Tibial artery (tissue), 4 donors: Measurements from ENCODE around the gene LIMS1.
A peak's percentile ranks its signal among the peaks of the same experiment; 100 is the strongest.

ENCODE experiments used
- DNase-seq, 2 donors: peaks; one replicate each; pipeline ENCODE4 v3.0.0-alpha.2; 2019
- H3K27ac ChIP-seq, 2 donors: fragments of 200-600 bp; sonication (generic) in 1 of 2; 1 replicate in 1 of 2; 2 replicates in 1 of 2; pipeline ENCODE4 v1.5.1; 2018 to 2019; ENCODE audit warnings: mild to moderate bottlenecking in 1 of 2
- H3K27me3 ChIP-seq, 2 donors: fragments of 200-600 bp; sonication (generic) in 1 of 2; one replicate each; pipeline versions ENCODE4 v1.5.1 to v1.6.0; 2016 to 2019
- H3K36me3 ChIP-seq, 3 donors: fragments of 200-600 bp; sonication (generic) in 2 of 3; one replicate each; pipeline ENCODE4 v1.5.1; 2016 to 2019; ENCODE audit warnings: mild to moderate bottlenecking in 2 of 3
- H3K4me1 ChIP-seq, 4 donors: fragments of 200-600 bp; sonication (generic) in 2 of 4; 1 replicate in 3 of 4; 2 replicates in 1 of 4; pipeline ENCODE4 v1.5.1; 2016 to 2019
- H3K4me3 ChIP-seq, 2 donors: fragments of 200-600 bp; sonication (generic) in 1 of 2; 1 replicate in 1 of 2; 2 replicates in 1 of 2; pipeline ENCODE4 v1.5.1; 2018 to 2019; ENCODE audit warnings: mild to moderate bottlenecking in 2 of 2
- H3K9me3 ChIP-seq, 3 donors: fragments of 200-600 bp; sonication (generic) in 1 of 3; one replicate each; pipeline ENCODE4 v1.5.1; 2016 to 2019
- CTCF ChIP-seq, 2 experiments: fragments of 200-600 bp in 1 of 2; fragments of 450-650 bp in 1 of 2; IDR thresholded peaks; one replicate each; pipeline ENCODE4 v1.5.1; 2017 to 2019; ENCODE audit warnings: antibody characterized with exemption in 2 of 2, mild to moderate bottlenecking in 1 of 2, moderate library complexity in 1 of 2
- intact Hi-C: fragments of 100-400 bp; cut with DNase I; formaldehyde crosslinking; loops from one replicate; pipeline ENCODE4 v1.15.0; 2023; ENCODE audit warnings: low total_unique reads

LIMS1 gene

GRCh38 chr2:108577099-108577498 is 42.8 kb downstream of the LIMS1 start:
- TF ChIP-seq CTCF (IDR thresholded peaks at IDR 0.05) = no peak
- no peaks in the 10 kb centered on the region for H3K36me3 ChIP-seq
- no peaks in the 10 kb centered on the region for H3K9me3 ChIP-seq
- intact Hi-C loops = no loop called here
- H3K4me1 ChIP-seq = peaks cover 0 to 67% (median 37%) of the 10 kb centered on the region in 4 donors
- DNase-seq = no peak
- H3K4me3 ChIP-seq = no peak overlapping the region
- H3K27me3 ChIP-seq = no peaks in the 10 kb centered on the region
- H3K27ac ChIP-seq = no peak overlapping the region

- Histone ChIP-seq H3K9me3 (no peaks in the 10 kb centered on the region), H3K36me3 (no peaks in the 10 kb centered on the region), H3K4me3 (no peak overlapping the region), H3K27me3 (no peaks in the 10 kb centered on the region), H3K4me1 (peaks cover 0 to 49% (median 27%) of the 10 kb centered on the region in 4 donors), H3K27ac (peak overlapping the region; percentile 11 to 16)
- TF ChIP-seq CTCF (IDR thresholded peaks at IDR 0.05) = no peak
- DNase-seq = peak in 1 of 2 donors; percentile 38
- intact Hi-C loops = no loop called here
These were observed 45.4 kb downstream of the LIMS1 start for GRCh38 chr2:108579623-108580022.

GRCh38 chr2:108580050-108580449 is 45.8 kb downstream of the LIMS1 start:
- no peak for DNase-seq
- no peaks in the 10 kb centered on the region for H3K36me3 ChIP-seq
- no peaks in the 10 kb centered on the region for H3K27me3 ChIP-seq
- H3K27ac ChIP-seq = peak overlapping the region; percentile 11 to 16
- H3K4me3 ChIP-seq = no peak overlapping the region
- peaks cover 0 to 46% (median 26%) of the 10 kb centered on the region in 4 donors for H3K4me1 ChIP-seq
- no peaks in the 10 kb centered on the region for H3K9me3 ChIP-seq
- intact Hi-C loops = no loop called here
- TF ChIP-seq CTCF (IDR thresholded peaks at IDR 0.05) = no peak

GRCh38 chr2:108583903-108584520 is 49.7 kb downstream of the LIMS1 start:
- peak in 1 of 2 donors; percentile 59 for DNase-seq
- Histone ChIP-seq H3K9me3 (no peaks in the 10 kb centered on the region), H3K27me3 (no peaks in the 10 kb centered on the region), H3K27ac (peak overlapping the region in 1 of 2 donors; percentile 20), H3K36me3 (no peaks in the 10 kb centered on the region), H3K4me1 (peaks cover 7 to 51% (median 40%) of the 10 kb centered on the region in 4 donors), H3K4me3 (no peak overlapping the region)
- TF ChIP-seq CTCF (IDR thresholded peaks at IDR 0.05) = peak; percentile 73 to 81
- intact Hi-C loops = no loop called here

- H3K4me1 ChIP-seq = peaks cover 7 to 51% (median 31%) of the 10 kb centered on the region in 4 donors
- H3K27me3 ChIP-seq = no peaks in the 10 kb centered on the region
- H3K27ac ChIP-seq = no peak overlapping the region
- DNase-seq = no peak
- no peak for TF ChIP-seq CTCF (IDR thresholded peaks at IDR 0.05)
- H3K4me3 ChIP-seq = no peak overlapping the region
- intact Hi-C loops = no loop called here
- no peaks in the 10 kb centered on the region for H3K36me3 ChIP-seq
- no peaks in the 10 kb centered on the region for H3K9me3 ChIP-seq
These were observed 51.2 kb downstream of the LIMS1 start for GRCh38 chr2:108585436-108585835.
